ENCODE data around the gene PLCB2. TPM values are rescaled to one million over a fixed set of nuclear protein-coding genes. Genes with fewer than 3 reads are reported as not detected.

The PLCB2 gene
- polyA plus RNA-seq, 1 donor (not counting 4 experiments of a cell fraction or from before 2014, with no cell fraction given): 0.73 TPM

- Histone ChIP-seq H3K9ac (ENCODE audit: control insufficient read depth, extremely low read depth, insufficient read depth, low read length) (no peak overlapping the region), H3K4me2 (ENCODE audit: control insufficient read depth, extremely low read depth, insufficient read depth, low read depth, low read length) (no peak overlapping the region), H3K36me3 (ENCODE audit: control insufficient read depth in 2 of 2, extremely low read depth in 1 of 2, insufficient read depth in 2 of 2, low read length in 2 of 2) (no peaks in the 10 kb centered on the region), H4K20me1 (ENCODE audit: control insufficient read depth, extremely low read depth, insufficient read depth, low read length) (no peaks in the 10 kb centered on the region), H3K4me1 (ENCODE audit: control insufficient read depth, extremely low read depth, insufficient read depth, low read length) (peaks cover 14% of the 10 kb centered on the region), H3K9me3 (ENCODE audit: control insufficient read depth, low read depth, low read length) (no peaks in the 10 kb centered on the region), H3K27me3 (ENCODE audit: control insufficient read depth, extremely low read depth, insufficient read depth, low read length) (peaks cover 42% of the 10 kb centered on the region), H3K9me1 (ENCODE audit: control insufficient read depth, extremely low read depth, insufficient read depth, low read length) (no peaks in the 10 kb centered on the region), H3K79me2 (ENCODE audit: control insufficient read depth, insufficient read depth, low read length) (no peaks in the 10 kb centered on the region), H2AFZ (ENCODE audit: control insufficient read depth, low read length) (no peak overlapping the region), H3K4me3 (ENCODE audit: control insufficient read depth in 2 of 3, extremely low read depth in 1 of 3, insufficient read depth in 2 of 3, low read depth in 1 of 3, low read length in 3 of 3) (no peak overlapping the region), H3K27ac (ENCODE audit: control insufficient read depth, insufficient read depth, low read length) (no peak overlapping the region)
- dilution Hi-C loops (cut with MboI; ENCODE audit: extremely low pct_ligation_motif_present, low sequenced_read_pairs): no loop called here
- FAIRE-seq: no peak
- no peak for DNase-seq (ENCODE audit: low read depth, low spot score)
- no peak for TF ChIP-seq CTCF (optimal IDR thresholded peaks at IDR 0.05 in 1 of 3, IDR thresholded peaks at IDR 0.05 in 1 of 3, conservative IDR thresholded peaks at IDR 0.05 in 1 of 3; ENCODE audit: extremely low read depth in 1 of 3, insufficient read depth in 2 of 3, low read length in 3 of 3)
- no peak for TF ChIP-seq EZH2 (IDR thresholded peaks at IDR 0.05; ENCODE audit: low read length)
Measured at GRCh38 chr15:40287505-40287904, 20.2 kb downstream of the PLCB2 start.

- Histone ChIP-seq H3K79me2 (ENCODE audit: control insufficient read depth, insufficient read depth, low read length) (no peaks in the 10 kb centered on the region), H3K9me3 (ENCODE audit: control insufficient read depth, low read depth, low read length) (no peaks in the 10 kb centered on the region), H3K36me3 (ENCODE audit: control insufficient read depth in 2 of 2, extremely low read depth in 1 of 2, insufficient read depth in 2 of 2, low read length in 2 of 2) (no peaks in the 10 kb centered on the region), H3K27me3 (ENCODE audit: control insufficient read depth, extremely low read depth, insufficient read depth, low read length) (peaks cover 42% of the 10 kb centered on the region), H3K4me1 (ENCODE audit: control insufficient read depth, extremely low read depth, insufficient read depth, low read length) (peaks cover 14% of the 10 kb centered on the region), H3K4me3 (ENCODE audit: control insufficient read depth in 2 of 3, extremely low read depth in 1 of 3, insufficient read depth in 2 of 3, low read depth in 1 of 3, low read length in 3 of 3) (no peak overlapping the region), H2AFZ (ENCODE audit: control insufficient read depth, low read length) (no peak overlapping the region), H3K4me2 (ENCODE audit: control insufficient read depth, extremely low read depth, insufficient read depth, low read depth, low read length) (no peak overlapping the region), H3K27ac (ENCODE audit: control insufficient read depth, insufficient read depth, low read length) (no peak overlapping the region), H4K20me1 (ENCODE audit: control insufficient read depth, extremely low read depth, insufficient read depth, low read length) (no peaks in the 10 kb centered on the region), H3K9ac (ENCODE audit: control insufficient read depth, extremely low read depth, insufficient read depth, low read length) (no peak overlapping the region), H3K9me1 (ENCODE audit: control insufficient read depth, extremely low read depth, insufficient read depth, low read length) (no peaks in the 10 kb centered on the region)
- FAIRE-seq (no peak), DNase-seq (ENCODE audit: low read depth, low spot score) (no peak)
- TF ChIP-seq EZH2 (IDR thresholded peaks at IDR 0.05; ENCODE audit: low read length): no peak
- TF ChIP-seq CTCF (optimal IDR thresholded peaks at IDR 0.05 in 1 of 3, IDR thresholded peaks at IDR 0.05 in 1 of 3, conservative IDR thresholded peaks at IDR 0.05 in 1 of 3; ENCODE audit: extremely low read depth in 1 of 3, insufficient read depth in 2 of 3, low read length in 3 of 3): no peak
- dilution Hi-C loops (cut with MboI; ENCODE audit: extremely low pct_ligation_motif_present, low sequenced_read_pairs): no loop called here
Measured at GRCh38 chr15:40286794-40287193, 20.9 kb downstream of the PLCB2 start.

All from keratinocyte (primary cell).